Measurements from ENCODE around the gene OR10K2. TPM values are rescaled to one million over a fixed set of nuclear protein-coding genes. Genes with fewer than 3 reads are reported as not detected.
"Not testable (repeated sequence)": the region's sequence is repeated elsewhere in the genome, so short reads cannot be mapped to it uniquely, and the experiment has no call there.

OR10K2 gene, protein sequence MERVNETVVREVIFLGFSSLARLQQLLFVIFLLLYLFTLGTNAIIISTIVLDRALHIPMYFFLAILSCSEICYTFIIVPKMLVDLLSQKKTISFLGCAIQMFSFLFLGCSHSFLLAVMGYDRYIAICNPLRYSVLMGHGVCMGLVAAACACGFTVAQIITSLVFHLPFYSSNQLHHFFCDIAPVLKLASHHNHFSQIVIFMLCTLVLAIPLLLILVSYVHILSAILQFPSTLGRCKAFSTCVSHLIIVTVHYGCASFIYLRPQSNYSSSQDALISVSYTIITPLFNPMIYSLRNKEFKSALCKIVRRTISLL
- not detected in 2 replicates for total RNA-seq

- intact Hi-C loops (cut with micrococcal nuclease): no loop called here
Observed at GRCh38 chr1:158426137-158426536, at the start of gene OR10K2. Gene OR10K2 (minus strand): TSS chr1:158426237. CDS start chr1:158420866, 5,371 bp downstream.

DNA sequence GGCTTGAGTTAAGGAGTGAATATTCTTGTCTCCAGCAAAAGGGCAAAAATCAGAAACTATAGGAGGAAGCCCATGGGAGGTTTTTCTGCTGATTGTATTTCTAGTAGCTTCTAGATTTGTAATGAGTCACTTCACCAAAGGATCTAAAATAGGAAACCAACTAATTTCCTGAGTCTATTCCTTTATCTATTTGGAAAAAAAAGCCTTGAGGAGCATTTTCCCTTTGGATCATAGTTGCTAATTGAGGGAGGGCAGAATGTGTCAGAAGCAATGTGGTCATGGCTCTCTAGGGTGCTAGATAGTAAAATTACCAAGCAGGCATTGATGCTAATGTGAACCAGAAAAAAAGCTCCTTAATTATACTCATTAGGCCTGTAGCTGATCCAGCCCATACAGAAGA is 45.9 kb upstream of the OR10K2 start, which contains the start of gene OR10R2:
Gene OR10R2, plus strand, starts transcription at position 301 of the 400 bp plus-strand sequence. CDS start 106 bp downstream, outside the sequence.
- intact Hi-C loops (cut with micrococcal nuclease): no loop called here

GRCh38 chr1:158461534-158461933 is 35.5 kb upstream of the OR10K2 start, which contains the start of gene OR10K1:
Gene OR10K1 (plus strand): TSS chr1:158461834. CDS start chr1:158465562, 3,728 bp downstream.
- intact Hi-C loops (cut with micrococcal nuclease): no loop called here

- intact Hi-C loops (cut with micrococcal nuclease): no loop called here
Observed at GRCh38 chr1:158458263-158458662, 32.2 kb upstream of the OR10K2 start.

GRCh38 chr1:158457246-158457645 is 31.2 kb upstream of the OR10K2 start:
- intact Hi-C loops (cut with micrococcal nuclease): no loop called here

- intact Hi-C loops (cut with micrococcal nuclease): no loop called here
Observed at GRCh38 chr1:158454537-158454936, 28.5 kb upstream of the OR10K2 start.

DNA sequence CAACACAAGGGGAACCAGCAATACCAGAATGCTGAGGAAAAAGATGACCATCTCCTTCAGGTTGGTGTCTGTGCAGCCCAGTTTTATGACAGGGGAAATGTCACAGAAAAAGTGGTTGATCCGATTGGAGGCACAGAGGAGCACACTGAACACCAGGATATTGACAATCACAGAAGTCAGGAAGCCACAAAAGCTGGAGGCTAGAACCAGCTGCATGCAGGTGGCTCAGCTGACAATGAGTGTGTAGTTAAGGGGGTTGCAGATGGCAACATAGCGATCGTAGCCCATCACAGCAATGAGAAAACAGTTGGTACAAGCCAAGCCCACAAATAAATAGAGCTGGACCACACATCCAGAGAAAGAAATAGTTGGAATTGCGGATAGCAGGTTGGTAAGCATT is 19.3 kb upstream of the OR10K2 start:
- intact Hi-C loops (cut with micrococcal nuclease): no loop called here

DNA sequence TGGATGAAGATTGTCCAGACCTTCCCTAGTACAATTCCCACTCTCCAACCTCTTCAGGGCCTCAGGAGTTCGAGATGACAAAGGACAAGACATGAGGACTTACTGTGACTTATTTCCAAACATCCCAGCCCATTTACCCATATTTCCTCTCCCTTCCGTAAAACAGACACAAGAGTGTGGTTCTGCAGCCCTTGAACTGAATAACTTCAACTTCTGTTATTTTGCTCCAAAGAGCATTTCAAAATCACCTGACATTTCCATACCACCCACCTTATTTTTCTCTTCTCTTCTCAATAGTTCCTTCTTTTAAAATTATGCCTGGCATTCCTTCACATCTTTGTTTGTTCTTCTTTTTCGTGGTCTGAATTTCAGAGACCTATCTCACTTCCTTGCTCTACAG is 8.7 kb upstream of the OR10K2 start:
- intact Hi-C loops (cut with micrococcal nuclease): no loop called here

- intact Hi-C loops (cut with micrococcal nuclease): not testable (repeated sequence)
Observed at GRCh38 chr1:158430163-158430562, 4.1 kb upstream of the OR10K2 start.

DNA sequence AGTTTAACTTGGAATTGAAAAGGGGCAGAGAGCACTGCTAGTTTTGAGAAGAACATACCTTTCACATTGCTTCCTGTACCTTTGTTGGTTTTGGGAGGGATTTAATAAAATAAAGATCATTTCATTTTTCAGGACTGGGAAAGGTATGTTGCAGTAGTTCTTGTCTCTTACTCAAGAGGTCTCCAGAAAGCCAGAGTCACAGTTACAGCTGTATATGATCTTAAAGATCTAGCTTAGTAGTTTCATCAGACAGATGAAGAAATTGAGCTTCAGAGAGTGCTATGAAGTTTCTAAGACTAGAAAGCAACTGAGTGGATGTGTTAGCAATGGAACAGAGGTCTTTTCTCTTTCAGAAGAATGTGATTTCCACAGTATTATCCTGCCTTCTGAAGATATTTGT is 1.0 kb downstream of the OR10K2 start:
- intact Hi-C loops (cut with micrococcal nuclease): no loop called here

GRCh38 chr1:158422212-158422611 is 3.8 kb downstream of the OR10K2 start:
- intact Hi-C loops (cut with micrococcal nuclease): no loop called here

- intact Hi-C loops (cut with micrococcal nuclease): no loop called here
Observed at GRCh38 chr1:158417586-158417985, 8.5 kb downstream of the OR10K2 start.

DNA sequence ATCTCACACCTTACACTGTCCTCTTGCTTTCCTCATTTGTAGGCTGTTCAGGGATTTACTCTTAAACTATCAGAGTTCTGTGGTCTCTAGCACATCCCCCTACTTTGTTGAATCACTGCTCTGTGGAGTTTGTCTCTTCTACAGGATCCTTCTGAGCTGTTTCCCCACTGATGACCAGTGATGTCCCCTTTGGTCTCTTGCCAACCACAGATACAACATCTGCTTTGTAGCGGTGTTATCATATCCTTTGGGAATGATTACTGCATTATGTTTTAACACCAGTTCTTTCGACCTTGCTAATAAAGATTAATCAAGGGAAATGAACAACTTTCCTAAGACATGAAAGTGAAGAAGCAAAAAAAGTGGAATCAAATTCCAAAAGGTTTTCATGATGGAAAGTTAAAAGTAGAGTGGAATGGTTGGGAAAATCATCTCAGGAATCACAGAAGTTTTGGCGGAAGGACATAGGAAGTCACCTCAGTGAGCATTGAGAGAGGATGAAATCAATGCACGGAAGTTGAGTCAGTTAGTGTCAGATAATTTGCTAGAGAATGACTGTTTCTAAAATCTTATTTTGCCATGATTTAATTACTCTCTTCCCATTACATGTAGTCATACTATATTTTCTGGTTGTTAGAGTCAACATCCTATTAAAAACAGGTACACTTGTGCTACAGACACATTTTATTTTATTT is 11.2 kb downstream of the OR10K2 start:
- intact Hi-C loops (cut with micrococcal nuclease): no loop called here

DNA sequence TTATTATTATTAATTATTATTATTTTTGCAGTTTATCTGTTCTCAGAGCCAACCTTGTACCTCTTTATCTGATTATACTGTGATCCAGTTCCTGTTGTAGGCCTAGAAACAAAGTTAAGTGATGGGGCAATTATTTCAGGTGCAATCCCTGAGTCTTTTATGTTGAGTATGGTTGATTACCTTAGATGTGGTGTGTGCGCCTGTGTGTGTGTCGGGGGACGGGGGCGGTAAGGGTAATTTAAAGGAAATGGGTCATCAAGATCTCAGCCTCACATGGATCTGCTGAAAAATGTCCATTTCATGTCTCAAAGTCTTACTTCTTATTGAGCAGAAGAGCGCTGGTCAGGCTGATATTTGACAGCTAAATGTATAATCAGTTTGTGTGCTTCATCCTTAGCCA is 18.9 kb downstream of the OR10K2 start:
- intact Hi-C loops (cut with micrococcal nuclease): loop anchor here (10.0 kb wide), 1 partner anchor 202 kb away; no protein-coding TSS in a partner anchor

- intact Hi-C loops (cut with micrococcal nuclease): loop anchor here (10.0 kb wide), 1 partner anchor 196 kb away; no protein-coding TSS in a partner anchor
Observed at GRCh38 chr1:158400871-158401270, 25.2 kb downstream of the OR10K2 start.

DNA sequence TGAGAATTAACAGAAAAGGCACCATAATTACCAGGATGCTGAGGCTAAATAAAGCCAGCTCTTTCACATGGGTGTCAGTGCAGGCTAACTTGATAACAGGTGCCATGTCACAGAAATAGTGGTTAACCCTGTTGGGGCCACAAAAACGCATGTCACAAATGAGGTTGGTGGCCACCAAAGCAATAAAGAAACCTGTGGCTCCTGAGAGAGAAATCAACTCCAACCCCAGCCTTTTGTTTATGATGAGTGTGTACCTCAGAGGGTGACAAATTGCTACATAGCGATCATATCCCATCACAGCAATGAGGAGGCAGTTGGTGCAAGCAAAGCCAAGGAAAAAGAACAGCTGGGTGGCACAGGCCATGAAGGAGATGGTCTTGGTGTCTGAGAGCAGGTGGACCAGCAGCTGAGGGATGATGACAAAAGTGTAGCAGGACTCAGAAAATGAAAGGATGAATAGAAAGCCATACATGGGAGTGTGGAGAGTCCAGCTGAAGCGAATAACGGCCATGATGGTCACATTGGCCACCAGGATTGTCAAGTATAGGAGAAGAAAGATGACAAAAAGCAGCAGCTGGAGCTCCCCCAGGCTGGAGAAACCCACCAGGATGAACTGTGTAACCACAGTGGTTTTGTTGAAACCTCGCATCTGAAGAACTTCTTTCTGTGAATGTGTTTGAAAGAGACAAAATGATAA is 27.1 kb downstream of the OR10K2 start, which contains the start of gene OR10T2:
Gene OR10T2, minus strand, starts transcription at position 649 of the 697 bp plus-strand sequence. Its CDS starts 0 bp downstream, at position 649.
- intact Hi-C loops (cut with micrococcal nuclease): no loop called here

DNA sequence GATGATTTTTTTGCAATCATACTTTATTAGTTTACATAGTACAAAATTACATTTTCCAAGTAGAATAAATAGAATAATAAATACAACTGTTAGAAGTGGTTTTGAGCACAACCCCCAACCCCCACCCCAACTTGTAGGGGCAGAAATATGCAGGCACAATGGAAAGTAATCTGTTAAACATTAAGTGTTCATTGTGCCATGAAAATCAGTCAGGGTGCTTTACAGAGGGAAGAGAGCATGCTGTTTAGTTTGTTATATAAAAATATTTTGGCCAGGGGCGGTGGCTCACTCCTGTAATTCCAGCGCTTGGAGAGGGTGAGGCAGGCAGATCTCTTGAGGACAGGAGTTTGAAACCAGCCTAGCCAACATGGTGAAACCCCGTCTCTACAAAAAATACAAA is 29.4 kb downstream of the OR10K2 start:
- intact Hi-C loops (cut with micrococcal nuclease): no loop called here

DNA sequence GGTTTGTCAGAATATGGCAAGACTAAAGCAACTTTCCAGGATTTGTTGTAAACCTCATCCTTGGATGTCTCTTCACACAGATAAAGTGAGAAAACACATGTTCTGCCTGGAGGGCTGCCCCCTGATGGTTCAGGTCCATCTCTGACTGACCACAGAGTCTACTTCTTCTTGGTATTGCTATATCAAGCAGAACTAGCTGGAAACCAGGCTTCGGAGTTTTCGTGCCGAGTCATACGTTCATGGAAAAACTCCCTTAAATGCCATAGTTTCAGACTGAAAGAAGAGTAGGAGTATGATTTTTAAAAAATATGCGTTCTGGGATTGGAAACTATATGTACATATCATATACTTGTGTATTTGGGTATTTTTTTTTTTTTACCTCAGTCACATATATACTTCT is 32.6 kb downstream of the OR10K2 start:
- intact Hi-C loops (cut with micrococcal nuclease): no loop called here

DNA sequence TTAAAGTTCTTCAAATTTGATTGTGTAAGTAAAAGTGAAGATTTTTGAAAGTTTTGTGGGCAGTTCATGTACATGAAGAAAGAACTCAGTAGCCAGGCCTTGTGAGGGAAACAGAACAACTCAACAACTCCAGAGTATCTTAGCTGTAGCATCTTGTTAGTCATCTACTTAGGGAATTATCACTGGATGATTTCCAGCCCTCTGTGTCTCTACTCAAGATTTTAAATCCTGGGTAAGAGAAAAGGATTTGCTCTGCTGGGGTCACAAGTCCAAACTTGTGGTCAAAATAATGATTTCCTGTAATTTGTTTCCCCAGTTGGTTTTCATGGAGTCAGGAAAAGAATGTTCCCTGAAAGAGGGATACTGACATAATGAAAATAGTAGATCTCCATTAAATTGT is 34.9 kb downstream of the OR10K2 start:
- intact Hi-C loops (cut with micrococcal nuclease): no loop called here

DNA sequence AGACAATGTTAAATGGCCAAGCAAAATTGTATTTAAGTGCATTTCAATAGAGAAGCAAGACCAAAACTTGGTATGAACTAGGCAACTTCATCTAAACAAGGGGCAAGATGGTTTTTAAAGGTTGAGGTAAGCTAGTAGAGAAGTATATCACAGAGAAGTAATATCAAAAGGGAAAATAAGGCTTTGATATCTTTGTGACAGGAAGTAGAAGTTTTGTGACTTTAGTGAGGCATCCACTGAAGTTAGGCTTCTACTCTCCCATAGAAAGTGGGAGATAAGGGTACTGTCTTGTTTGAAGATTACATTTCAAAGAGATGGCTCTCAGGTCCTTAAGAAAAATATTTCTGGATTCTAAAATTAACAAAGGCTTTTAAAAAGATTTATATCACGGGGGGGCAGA is 35.7 kb downstream of the OR10K2 start:
- intact Hi-C loops (cut with micrococcal nuclease): no loop called here

GRCh38 chr1:158374860-158375259 is 51.2 kb downstream of the OR10K2 start:
- intact Hi-C loops (cut with micrococcal nuclease): no loop called here

DNA sequence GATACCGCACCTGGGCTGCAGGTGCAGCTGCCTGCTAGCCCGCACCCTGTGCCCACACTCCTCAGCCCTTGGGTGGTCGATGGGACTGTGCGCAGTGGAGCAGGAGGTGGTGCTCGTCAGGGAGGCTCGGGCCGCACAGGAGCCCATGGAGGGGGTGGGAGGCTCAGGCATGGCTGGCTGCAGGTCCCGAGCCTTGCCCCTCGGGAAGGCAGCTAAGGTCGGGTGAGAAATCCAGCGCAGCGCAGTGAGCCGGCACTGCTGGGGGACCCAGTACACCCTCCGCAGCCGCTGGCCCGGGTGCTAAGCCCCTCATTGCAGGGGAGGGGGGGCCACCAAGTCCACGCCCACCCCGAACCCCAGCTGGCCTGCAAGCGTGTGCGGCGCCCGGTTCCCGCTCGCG is 51.9 kb downstream of the OR10K2 start:
- intact Hi-C loops (cut with micrococcal nuclease): not testable (repeated sequence)
